CD14-positive monocyte (primary cell): ENCODE results near the gene RFX1. TPM values are rescaled to one million over a fixed set of nuclear protein-coding genes. Genes with fewer than 3 reads are reported as not detected.

ENCODE experiments used
- DNase-seq, 3 donors: peaks; one replicate each; pipeline ENCODE4 v3.0.0-alpha.2; 2011 to 2022
- H2AFZ ChIP-seq: 2 replicates; pipeline ENCODE4 v1.6.0; 2012; ENCODE audit warnings: mild to moderate bottlenecking, low read depth, low read length, inconsistent platforms; ENCODE audit not compliant: insufficient read depth, poor library complexity, severe bottlenecking
- H3K27ac ChIP-seq, 2 donors: 1 replicate in 1 of 2; 2 replicates in 1 of 2; pipeline ENCODE4 v1.5.1; 2012 to 2013; ENCODE audit warnings: low read length in 2 of 2, control low read depth in 1 of 2, inconsistent platforms in 1 of 2, low read depth in 1 of 2, mild to moderate bottlenecking in 1 of 2
- H3K27me3 ChIP-seq, 2 donors: one replicate each; pipeline versions ENCODE4 v1.6.0 to v1.6.1; 2011 to 2013; ENCODE audit warnings: low read length in 2 of 2; ENCODE audit not compliant: control insufficient read depth in 2 of 2, insufficient read depth in 2 of 2
- H3K36me3 ChIP-seq, 2 donors: replicated peaks in 1 of 2; 1 replicate in 1 of 2; 2 replicates in 1 of 2; pipeline versions ENCODE4 v1.5.1 to v1.6.1; 2012 to 2013; ENCODE audit warnings: low read length in 2 of 2, control low read depth in 1 of 2, inconsistent platforms in 1 of 2, mild to moderate bottlenecking in 1 of 2; ENCODE audit not compliant: insufficient read depth in 2 of 2, control insufficient read depth in 1 of 2
- H3K4me1 ChIP-seq, 2 donors: 1 replicate in 1 of 2; 2 replicates in 1 of 2; pipeline versions ENCODE4 v1.5.1 to v1.6.1; 2012 to 2013; ENCODE audit warnings: low read length in 2 of 2, control low read depth in 1 of 2, inconsistent platforms in 1 of 2, mild to moderate bottlenecking in 1 of 2, moderate library complexity in 1 of 2; ENCODE audit not compliant: insufficient read depth in 2 of 2, control insufficient read depth in 1 of 2
- H3K4me2 ChIP-seq: replicated peaks from 2 replicates; pipeline ENCODE3; 2012; ENCODE audit warnings: low read length, moderate library complexity, mild to moderate bottlenecking; ENCODE audit not compliant: poor library complexity, severe bottlenecking; ENCODE audit errors: extremely low read depth
- H3K4me3 ChIP-seq, 3 experiments: fragments of 200-600 bp in 1 of 3; sonication (generic) in 1 of 3; replicated peaks in 1 of 3; 1 replicate in 2 of 3; 2 replicates in 1 of 3; pipeline ENCODE4 v1.5.1; 2011 to 2013; ENCODE audit warnings: low read length in 3 of 3, mild to moderate bottlenecking in 3 of 3, control low read depth in 2 of 3, low read depth in 2 of 3, inconsistent platforms in 1 of 3, moderate library complexity in 1 of 3
- H3K79me2 ChIP-seq: 2 replicates; pipeline ENCODE4 v1.6.0; 2012; ENCODE audit warnings: mild to moderate bottlenecking, control low read depth, inconsistent platforms, low read length, moderate library complexity; ENCODE audit not compliant: insufficient read depth
- H3K9ac ChIP-seq: 2 replicates; pipeline ENCODE4 v1.6.0; 2017; ENCODE audit warnings: low read length, mild to moderate bottlenecking; ENCODE audit not compliant: insufficient read depth, poor library complexity, severe bottlenecking
- H3K9me3 ChIP-seq, 2 donors: replicated peaks in 1 of 2; 1 replicate in 1 of 2; 2 replicates in 1 of 2; pipeline versions ENCODE4 v1.5.1 to v1.6.1; 2012 to 2013; ENCODE audit warnings: low read length in 2 of 2, control low read depth in 1 of 2; ENCODE audit not compliant: control insufficient read depth in 1 of 2, insufficient read depth in 1 of 2
- H4K20me1 ChIP-seq: 2 replicates; pipeline ENCODE4 v1.6.0; 2012; ENCODE audit warnings: mild to moderate bottlenecking, low read length, control low read depth, moderate library complexity; ENCODE audit not compliant: insufficient read depth
- H3K27ac Mint-ChIP-seq, 7 donors: one replicate each; pipeline ENCODE4 v1.8.0; 2020; ENCODE audit warnings: mild to moderate bottlenecking in 7 of 7, mixed read lengths in 7 of 7, moderate library complexity in 6 of 7, inconsistent platforms in 2 of 7
- H3K27me3 Mint-ChIP-seq, 3 donors: one replicate each; pipeline ENCODE4 v1.8.0; 2021 to 2022; ENCODE audit warnings: low read depth in 3 of 3, mild to moderate bottlenecking in 3 of 3, mixed read lengths in 3 of 3, moderate library complexity in 3 of 3, inconsistent platforms in 1 of 3
- H3K36me3 Mint-ChIP-seq, 2 donors: one replicate each; pipeline ENCODE4 v1.8.0; 2020; ENCODE audit warnings: mixed read lengths in 2 of 2, inconsistent platforms in 1 of 2, mild to moderate bottlenecking in 1 of 2
- H3K4me1 Mint-ChIP-seq: one replicate; pipeline ENCODE4 v1.8.0; 2020; ENCODE audit warnings: mild to moderate bottlenecking, mixed read lengths
- H3K4me3 Mint-ChIP-seq, 2 donors: one replicate each; pipeline ENCODE4 v1.8.0; 2020; ENCODE audit warnings: mild to moderate bottlenecking in 2 of 2, mixed read lengths in 2 of 2, moderate library complexity in 1 of 2
- H3K9me3 Mint-ChIP-seq, 7 donors: one replicate each; pipeline ENCODE4 v1.8.0; 2020 to 2022; ENCODE audit warnings: mixed read lengths in 7 of 7, mild to moderate bottlenecking in 6 of 7, moderate library complexity in 6 of 7, inconsistent platforms in 2 of 7
- CTCF ChIP-seq: fragments of 200-600 bp; IDR thresholded peaks from one replicate; pipeline ENCODE4 v1.8.0; 2022; ENCODE audit warnings: antibody characterized with exemption, mild to moderate bottlenecking
- WGBS: methylation state at CpG from one replicate; pipeline ENCODE4 v1.1.5; 2013; ENCODE audit warnings: missing lambda C conversion rate; ENCODE audit not compliant: insufficient coverage; 5-methylcytosine and 5-hydroxymethylcytosine counted together
- intact Hi-C, 2 donors: fragments of 100-400 bp; cut with micrococcal nuclease; formaldehyde crosslinking; loops; one replicate each; pipeline versions ENCODE4 v1.15.0 to v1.15.1; 2023
- polyA plus RNA-seq, 3 donors: library from polyadenylated mRNA; depleted of rRNA in 1 of 3; unstranded in 2 of 3; stranded (reverse) in 1 of 3; fragments of 300-500 nt in 2 of 3; fragments of >200 nt in 1 of 3; fragmentation: Illumina TruSeq in 2 of 3; gene quantifications; 1 replicate in 2 of 3; 2 replicates in 1 of 3; pipeline ENCODE4 v1.2.3, GENCODE V29; 2012 to 2021

The RFX1 gene
- polyA plus RNA-seq, 3 donors = 0.89 to 12.8 (median 0.95) TPM

GRCh38 chr19:14003251-14004055 lies 2.7 kb downstream of the RFX1 start:
- Histone ChIP-seq H3K4me2 (peak overlapping the region; percentile 19), H3K4me3 (peak overlapping the region in 1 of 3 experiments; percentile 9)

More at GRCh38 chr19:14003251-14004055, 2.7 kb downstream of the RFX1 start:
- Histone ChIP-seq H3K9ac (no peak overlapping the region), H3K27me3 (no peaks in the 10 kb centered on the region), H3K27ac (peak overlapping the region; percentile 7 to 98), H3K36me3 (peaks cover 3 to 23% of the 10 kb centered on the region in 2 donors), H2AFZ (peak overlapping the region; percentile 21), H4K20me1 (no peaks in the 10 kb centered on the region), H3K4me1 (peaks cover 38 to 45% of the 10 kb centered on the region in 2 donors), H3K9me3 (peaks cover 4 to 7% of the 10 kb centered on the region in 2 donors), H3K79me2 (peaks cover 61% of the 10 kb centered on the region)
- Mint-ChIP-seq H3K9me3 (peaks cover 0 to 10% (median 4%) of the 10 kb centered on the region in 7 donors), H3K27ac (peak overlapping the region; percentile 38 to 100 (median 84)), H3K4me1 (peaks cover 42% of the 10 kb centered on the region), H3K36me3 (peaks cover 10 to 31% of the 10 kb centered on the region in 2 donors), H3K4me3 (peak overlapping the region in 1 of 2 donors; percentile 24), H3K27me3 (peaks cover 0 to 4% (median 0%) of the 10 kb centered on the region in 3 donors)
- DNase-seq = no peak
- WGBS = 37% methylated on average over 6 of the region's 10 CpGs
- intact Hi-C loops = loop anchor here (2.0 to 5.0 kb wide), 3 partner anchors 17 to 114 kb away; partner anchors contain the start of gene PRKACA (in 1 of the 2)
- TF ChIP-seq CTCF = no peak
